HEK293 (cell line): Measurements from ENCODE around the gene IGFL2.

Source experiments
- CTCF ChIA-PET: fragments of 350-600 bp; formaldehyde crosslinking; extraction: SDS; loops from one replicate; lab custom pipeline; 2021; ENCODE audit warnings: antibody characterized with exemption; lab: Yijun Ruan, JAX
- POLR2A ChIA-PET: fragments of 300-600 bp; formaldehyde crosslinking; extraction: SDS; loops from one replicate; lab custom pipeline; 2020; ENCODE audit warnings: antibody characterized with exemption, inconsistent platforms; lab: Yijun Ruan, JAX
- H3K27ac ChIP-seq: fragments of 200-500 bp; sonication (Bioruptor generic); 2 replicates; pipeline ENCODE4 v1.5.1; 2014; ENCODE audit warnings: low read depth, low read length, control low read depth, inconsistent platforms; ENCODE audit errors: extremely low read depth
- H3K36me3 ChIP-seq, 2 experiments: fragments of 200-500 bp in 1 of 2; sonication (Bioruptor generic) in 1 of 2; 1 replicate in 1 of 2; 2 replicates in 1 of 2; pipeline ENCODE4 v1.5.1; 2014 to 2017; ENCODE audit warnings: inconsistent platforms in 2 of 2, low read length in 2 of 2; ENCODE audit not compliant: control insufficient read depth in 2 of 2, insufficient read depth in 1 of 2
- H3K4me1 ChIP-seq: fragments of 200-500 bp; sonication (Bioruptor generic); 2 replicates; pipeline ENCODE4 v1.5.1; 2014; ENCODE audit warnings: mild to moderate bottlenecking, low read length, inconsistent platforms; ENCODE audit not compliant: control insufficient read depth, insufficient read depth
- H3K4me3 ChIP-seq: 2 replicates; pipeline ENCODE4 v1.5.1; 2011; ENCODE audit warnings: low read depth, mild to moderate bottlenecking, control low read depth, low read length, moderate library complexity
- H3K9me3 ChIP-seq: fragments of 200-500 bp; sonication (Bioruptor generic); 2 replicates; pipeline ENCODE4 v1.5.1; 2014; ENCODE audit warnings: low read depth, low read length, inconsistent platforms; ENCODE audit not compliant: control insufficient read depth, insufficient read depth
- EGR2 ChIP-seq: fragments of 450-650 bp; formaldehyde crosslinking; IDR thresholded peaks from 2 replicates; pipeline ENCODE4 v1.5.1; 2016; ENCODE audit warnings: low read depth, missing biosample characterization, missing genetic modification characterization
- GLIS1 ChIP-seq: fragments of 450-650 bp; formaldehyde crosslinking; IDR thresholded peaks from 2 replicates; pipeline ENCODE4 v1.5.1; 2016; ENCODE audit warnings: missing biosample characterization, missing genetic modification characterization
- HOXC10 ChIP-seq: sonication (generic); formaldehyde crosslinking; IDR thresholded peaks from 2 replicates; pipeline ENCODE4 v1.8.1; 2023; ENCODE audit warnings: mild to moderate bottlenecking, missing genetic modification reagents
- HOXD13 ChIP-seq: sonication (generic); formaldehyde crosslinking; IDR thresholded peaks from 2 replicates; pipeline ENCODE4 v1.8.0; 2022; ENCODE audit warnings: missing genetic modification reagents, borderline replicate concordance
- KLF10 ChIP-seq: fragments of 450-650 bp; IDR thresholded peaks from 2 replicates; pipeline ENCODE4 v1.5.1; 2018; ENCODE audit warnings: missing biosample characterization, mild to moderate bottlenecking, missing genetic modification characterization
- MYNN ChIP-seq: fragments of 450-650 bp; formaldehyde crosslinking; IDR thresholded peaks from 2 replicates; pipeline ENCODE4 v1.5.1; 2016; ENCODE audit warnings: missing biosample characterization, missing genetic modification characterization, borderline replicate concordance
- RBAK ChIP-seq: fragments of 450-650 bp; formaldehyde crosslinking; IDR thresholded peaks from 2 replicates; pipeline ENCODE4 v1.5.1; 2016; ENCODE audit warnings: missing biosample characterization, missing genetic modification characterization
- SP3 ChIP-seq: fragments of 450-650 bp; formaldehyde crosslinking; IDR thresholded peaks from 2 replicates; pipeline ENCODE4 v1.5.1; 2016; ENCODE audit warnings: missing biosample characterization, missing genetic modification characterization
- ZBTB7A ChIP-seq: fragments of 450-650 bp; formaldehyde crosslinking; IDR thresholded peaks from 2 replicates; pipeline ENCODE4 v1.5.1; 2016; ENCODE audit warnings: low read depth, missing biosample characterization, missing genetic modification characterization
- ZNF146 ChIP-seq: fragments of 450-650 bp; formaldehyde crosslinking; IDR thresholded peaks from 2 replicates; pipeline ENCODE4 v1.5.1; 2016; ENCODE audit warnings: missing biosample characterization, missing genetic modification characterization
- ZNF157 ChIP-seq: fragments of 450-650 bp; formaldehyde crosslinking; IDR thresholded peaks from 2 replicates; pipeline ENCODE4 v1.5.1; 2016; ENCODE audit warnings: missing biosample characterization, missing genetic modification characterization
- ZNF16 ChIP-seq: fragments of 450-650 bp; formaldehyde crosslinking; IDR thresholded peaks from 2 replicates; pipeline ENCODE4 v1.5.1; 2016; ENCODE audit warnings: low read depth, missing biosample characterization, missing genetic modification characterization
- ZNF2 ChIP-seq: fragments of 450-650 bp; formaldehyde crosslinking; IDR thresholded peaks from 2 replicates; pipeline ENCODE4 v1.5.1; 2016; ENCODE audit warnings: missing biosample characterization, missing genetic modification characterization
- ZNF404 ChIP-seq: fragments of 450-650 bp; formaldehyde crosslinking; IDR thresholded peaks from 2 replicates; pipeline ENCODE4 v1.5.1; 2017; ENCODE audit warnings: missing biosample characterization, missing genetic modification characterization
- ZNF423 ChIP-seq: fragments of 450-650 bp; formaldehyde crosslinking; IDR thresholded peaks from 2 replicates; pipeline ENCODE4 v1.5.1; 2016; ENCODE audit warnings: missing biosample characterization, missing genetic modification characterization
- ZNF473 ChIP-seq: fragments of 450-650 bp; formaldehyde crosslinking; IDR thresholded peaks from 2 replicates; pipeline ENCODE4 v1.5.1; 2017; ENCODE audit warnings: missing biosample characterization, missing genetic modification characterization
- ZNF510 ChIP-seq: fragments of 450-650 bp; formaldehyde crosslinking; IDR thresholded peaks from 2 replicates; pipeline ENCODE4 v1.5.1; 2018; ENCODE audit warnings: mild to moderate bottlenecking, missing genetic modification characterization, missing biosample characterization; ENCODE audit not compliant: insufficient replicate concordance
- ZNF548 ChIP-seq: fragments of 450-650 bp; formaldehyde crosslinking; IDR thresholded peaks from 2 replicates; pipeline ENCODE4 v1.5.1; 2016; ENCODE audit warnings: missing biosample characterization, missing genetic modification characterization
- ZNF555 ChIP-seq: fragments of 450-650 bp; formaldehyde crosslinking; conservative IDR thresholded peaks from 2 replicates; pipeline ENCODE4 v1.5.1; 2017; ENCODE audit warnings: missing biosample characterization, mild to moderate bottlenecking, missing genetic modification characterization, inconsistent platforms
- ZNF645 ChIP-seq: fragments of 450-650 bp; formaldehyde crosslinking; IDR thresholded peaks from 2 replicates; pipeline ENCODE4; 2016; ENCODE audit warnings: missing biosample characterization, missing genetic modification characterization
- ZNF664 ChIP-seq: fragments of 450-650 bp; formaldehyde crosslinking; IDR thresholded peaks from 2 replicates; pipeline ENCODE4 v1.5.1; 2016; ENCODE audit warnings: missing biosample characterization, missing genetic modification characterization
- ZSCAN30 ChIP-seq: fragments of 450-650 bp; IDR thresholded peaks from 2 replicates; pipeline ENCODE4 v1.5.1; 2018; ENCODE audit warnings: missing biosample characterization, mild to moderate bottlenecking, missing genetic modification characterization, moderate library complexity
- TF ChIP-seq, protein P1 (sequence below): fragments of 450-650 bp; formaldehyde crosslinking; conservative IDR thresholded peaks from 2 replicates; pipeline ENCODE4 v1.5.1; 2016; ENCODE audit warnings: low read depth, missing biosample characterization, missing genetic modification characterization
- TF ChIP-seq, protein P2 (sequence below): fragments of 450-650 bp; formaldehyde crosslinking; IDR thresholded peaks from 2 replicates; pipeline ENCODE4 v1.5.1; 2016; ENCODE audit warnings: missing biosample characterization, missing genetic modification characterization
- TF ChIP-seq, protein P3 (sequence below): fragments of 450-650 bp; formaldehyde crosslinking; IDR thresholded peaks from 2 replicates; pipeline ENCODE4 v1.5.1; 2016; ENCODE audit warnings: missing biosample characterization, missing genetic modification characterization

The IGFL2 gene

DNA sequence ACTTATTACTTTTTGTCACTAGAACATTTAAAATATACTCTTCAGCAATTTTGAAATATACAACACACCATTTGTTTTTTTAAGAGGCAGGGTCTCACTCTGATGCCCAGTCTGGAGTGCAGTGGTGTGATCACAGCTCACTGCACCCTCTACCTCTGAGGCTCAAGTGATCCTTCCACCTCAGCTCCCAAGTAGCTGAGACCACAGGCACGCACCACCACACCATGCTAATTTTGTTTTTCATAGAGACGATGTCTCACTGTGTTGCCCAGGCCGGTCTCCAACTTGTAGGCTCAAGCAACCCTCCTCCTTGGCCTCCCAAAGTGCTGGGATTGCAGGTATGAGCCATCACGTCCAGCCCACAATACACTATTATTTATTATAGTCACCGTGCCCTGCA is 2.6 kb downstream of the IGFL2 start (continued):
- TF ChIP-seq, protein P1, sequence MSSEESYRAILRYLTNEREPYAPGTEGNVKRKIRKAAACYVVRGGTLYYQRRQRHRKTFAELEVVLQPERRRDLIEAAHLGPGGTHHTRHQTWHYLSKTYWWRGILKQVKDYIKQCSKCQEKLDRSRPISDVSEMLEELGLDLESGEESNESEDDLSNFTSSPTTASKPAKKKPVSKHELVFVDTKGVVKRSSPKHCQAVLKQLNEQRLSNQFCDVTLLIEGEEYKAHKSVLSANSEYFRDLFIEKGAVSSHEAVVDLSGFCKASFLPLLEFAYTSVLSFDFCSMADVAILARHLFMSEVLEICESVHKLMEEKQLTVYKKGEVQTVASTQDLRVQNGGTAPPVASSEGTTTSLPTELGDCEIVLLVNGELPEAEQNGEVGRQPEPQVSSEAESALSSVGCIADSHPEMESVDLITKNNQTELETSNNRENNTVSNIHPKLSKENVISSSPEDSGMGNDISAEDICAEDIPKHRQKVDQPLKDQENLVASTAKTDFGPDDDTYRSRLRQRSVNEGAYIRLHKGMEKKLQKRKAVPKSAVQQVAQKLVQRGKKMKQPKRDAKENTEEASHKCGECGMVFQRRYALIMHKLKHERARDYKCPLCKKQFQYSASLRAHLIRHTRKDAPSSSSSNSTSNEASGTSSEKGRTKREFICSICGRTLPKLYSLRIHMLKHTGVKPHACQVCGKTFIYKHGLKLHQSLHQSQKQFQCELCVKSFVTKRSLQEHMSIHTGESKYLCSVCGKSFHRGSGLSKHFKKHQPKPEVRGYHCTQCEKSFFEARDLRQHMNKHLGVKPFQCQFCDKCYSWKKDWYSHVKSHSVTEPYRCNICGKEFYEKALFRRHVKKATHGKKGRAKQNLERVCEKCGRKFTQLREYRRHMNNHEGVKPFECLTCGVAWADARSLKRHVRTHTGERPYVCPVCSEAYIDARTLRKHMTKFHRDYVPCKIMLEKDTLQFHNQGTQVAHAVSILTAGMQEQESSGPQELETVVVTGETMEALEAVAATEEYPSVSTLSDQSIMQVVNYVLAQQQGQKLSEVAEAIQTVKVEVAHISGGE (tag by site-specific recombination): no peak
- TF ChIP-seq ZSCAN30 (tag by site-specific recombination) (no peak), ZBTB7A (tag by site-specific recombination) (no peak), ZNF16 (no peak), SP3 (tag by site-specific recombination) (no peak)

- Histone ChIP-seq H3K4me3 (no peak overlapping the region), H3K27ac (no peak overlapping the region), H3K9me3 (no peaks in the 10 kb centered on the region), H3K36me3 (no peaks in the 10 kb centered on the region), H3K4me1 (no peaks in the 10 kb centered on the region)
- CTCF ChIA-PET: interaction anchor here (0.7 kb wide), 1 partner anchor 74 kb away, joined by 3 read pairs; no protein-coding TSS in a partner anchor
- POLR2A ChIA-PET: interaction anchor here (0.5 kb wide), 1 partner anchor 86 kb away, joined by 4 read pairs; no protein-coding TSS in a partner anchor
- TF ChIP-seq, protein P2, sequence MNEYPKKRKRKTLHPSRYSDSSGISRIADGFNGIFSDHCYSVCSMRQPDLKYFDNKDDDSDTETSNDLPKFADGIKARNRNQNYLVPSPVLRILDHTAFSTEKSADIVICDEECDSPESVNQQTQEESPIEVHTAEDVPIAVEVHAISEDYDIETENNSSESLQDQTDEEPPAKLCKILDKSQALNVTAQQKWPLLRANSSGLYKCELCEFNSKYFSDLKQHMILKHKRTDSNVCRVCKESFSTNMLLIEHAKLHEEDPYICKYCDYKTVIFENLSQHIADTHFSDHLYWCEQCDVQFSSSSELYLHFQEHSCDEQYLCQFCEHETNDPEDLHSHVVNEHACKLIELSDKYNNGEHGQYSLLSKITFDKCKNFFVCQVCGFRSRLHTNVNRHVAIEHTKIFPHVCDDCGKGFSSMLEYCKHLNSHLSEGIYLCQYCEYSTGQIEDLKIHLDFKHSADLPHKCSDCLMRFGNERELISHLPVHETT (tag by site-specific recombination): no peak
- TF ChIP-seq HOXD13 (CRISPR knock-in tag) (no peak), ZNF404 (tag by site-specific recombination) (no peak), ZNF645 (no peak), HOXC10 (no peak), ZNF146 (no peak), GLIS1 (tag by site-specific recombination) (no peak), ZNF473 (tag by site-specific recombination) (no peak), MYNN (tag by site-specific recombination) (no peak), ZNF423 (tag by site-specific recombination) (no peak)
Measured at GRCh38 chr19:46155237-46155636, 7.2 kb downstream of the IGFL2 start.

DNA sequence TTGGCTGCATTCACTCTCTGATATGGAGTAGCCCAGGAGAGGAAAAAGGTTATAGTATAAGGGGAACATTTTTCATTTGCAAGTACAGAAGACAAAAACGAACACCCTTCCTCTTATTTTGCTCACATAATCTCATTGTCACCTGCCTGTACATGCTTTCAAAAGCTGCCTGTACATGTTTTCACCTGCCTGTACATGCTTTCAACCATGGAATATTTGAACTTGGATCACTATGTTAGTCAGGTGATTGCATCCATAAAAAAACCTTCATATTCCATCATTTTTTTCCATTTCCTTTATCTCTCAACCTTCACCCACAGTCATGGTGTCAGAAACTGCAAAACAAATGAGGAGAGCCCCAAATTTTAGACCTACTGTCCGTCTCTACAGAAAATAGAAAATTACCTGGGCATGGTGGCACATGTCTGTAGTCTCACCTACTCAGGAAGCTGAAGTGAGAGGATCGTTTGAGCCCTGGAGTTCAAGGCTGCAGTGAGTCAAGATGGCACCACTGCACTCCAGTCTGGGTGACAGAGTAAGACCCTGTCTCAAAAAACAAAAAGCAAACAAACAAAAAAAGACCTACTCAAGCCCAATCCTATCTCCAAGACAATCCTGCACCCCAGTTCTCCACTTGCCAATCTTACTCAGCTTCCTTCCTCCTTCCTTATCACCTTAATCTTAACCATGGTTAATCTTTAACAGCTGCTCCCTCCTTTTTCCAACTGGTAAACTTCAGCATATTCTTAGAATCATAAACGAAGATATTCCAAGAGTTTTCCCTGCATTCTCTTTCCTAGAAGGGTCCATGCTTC is 11.6 kb downstream of the IGFL2 start:
- Histone ChIP-seq H3K27ac (no peak overlapping the region), H3K4me1 (no peaks in the 10 kb centered on the region), H3K36me3 (no peaks in the 10 kb centered on the region), H3K9me3 (no peaks in the 10 kb centered on the region), H3K4me3 (no peak overlapping the region)
- POLR2A ChIA-PET: no interaction called here
- CTCF ChIA-PET: interaction anchor here (0.6 to 1.7 kb wide), 4 partner anchors 12 to 334 kb away, joined by 3 to 4 read pairs (median 4); no protein-coding TSS in a partner anchor
- TF ChIP-seq ZNF157 (tag by site-specific recombination) (no peak), KLF10 (tag by site-specific recombination) (no peak), ZNF16 (no peak), EGR2 (no peak), ZNF664 (tag by site-specific recombination) (no peak), ZNF555 (tag by site-specific recombination) (no peak), ZNF510 (tag by site-specific recombination) (no peak), ZNF2 (tag by site-specific recombination) (no peak), ZNF548 (no peak), RBAK (tag by site-specific recombination) (no peak)
- TF ChIP-seq, protein P3, sequence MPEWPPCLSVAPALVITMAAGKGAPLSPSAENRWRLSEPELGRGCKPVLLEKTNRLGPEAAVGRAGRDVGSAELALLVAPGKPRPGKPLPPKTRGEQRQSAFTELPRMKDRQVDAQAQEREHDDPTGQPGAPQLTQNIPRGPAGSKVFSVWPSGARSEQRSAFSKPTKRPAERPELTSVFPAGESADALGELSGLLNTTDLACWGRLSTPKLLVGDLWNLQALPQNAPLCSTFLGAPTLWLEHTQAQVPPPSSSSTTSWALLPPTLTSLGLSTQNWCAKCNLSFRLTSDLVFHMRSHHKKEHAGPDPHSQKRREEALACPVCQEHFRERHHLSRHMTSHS: no peak
